PC-3 (cell line): ENCODE results near the gene ZNF835.

Source experiments
- CTCF ChIP-seq: fragments of 300-600 bp; sonication (generic); conservative IDR thresholded peaks from 2 replicates; pipeline ENCODE4 v1.5.1; 2017; ENCODE audit warnings: antibody characterized with exemption, low read depth, mild to moderate bottlenecking, low read length
- EZH2 ChIP-seq: fragments of 300-600 bp; sonication (generic); IDR thresholded peaks from one replicate; pipeline ENCODE4 v1.6.1; 2017; ENCODE audit warnings: antibody characterized with exemption, mild to moderate bottlenecking, low read length; ENCODE audit not compliant: unreplicated experiment
- EZH2phosphoT487 ChIP-seq: fragments of 300-600 bp; sonication (generic); IDR thresholded peaks from 2 replicates; pipeline ENCODE4 v1.6.1; 2018; ENCODE audit warnings: mild to moderate bottlenecking, antibody characterized with exemption, low read length, borderline replicate concordance

GRCh38 chr19:56625708-56626107 lies 45.8 kb downstream of the ZNF835 start:
- TF ChIP-seq CTCF (no peak), EZH2phosphoT487 (no peak), EZH2 (no peak)
